ENCODE measurements around the gene RFC2.

Gene RFC2

DNA sequence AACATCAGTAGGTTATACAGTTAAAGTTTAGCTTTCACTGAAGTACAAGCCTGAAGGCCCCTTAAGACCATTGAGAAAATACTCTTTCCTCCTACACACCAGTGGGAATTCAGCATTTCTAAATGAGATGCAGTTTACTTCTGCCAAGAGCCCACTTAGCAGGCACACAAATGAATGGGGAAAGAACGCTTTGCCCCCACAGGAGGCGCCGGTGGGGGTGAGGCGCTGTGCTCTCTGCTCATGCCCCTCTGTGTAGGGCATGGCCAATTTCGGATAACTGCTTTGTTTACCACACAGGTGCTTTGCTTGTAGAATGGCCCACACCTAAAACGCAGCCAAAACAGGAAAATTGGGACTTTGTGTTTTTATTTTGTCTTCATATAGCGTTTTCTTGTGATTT is 60.3 kb downstream of the RFC2 start:
- Histone ChIP-seq H3K4me3 (no peak overlapping the region), H3K27ac (no peak overlapping the region)
- no peak for DNase-seq (ENCODE audit: low spot score)
- TF ChIP-seq CTCF (IDR thresholded peaks at IDR 0.05): no peak

GRCh38 chr7:74193054-74193453 is 61.1 kb downstream of the RFC2 start:
- no peak for TF ChIP-seq CTCF (IDR thresholded peaks at IDR 0.05)
- no peak for DNase-seq (ENCODE audit: low spot score)
- Histone ChIP-seq H3K27ac (no peak overlapping the region), H3K4me3 (no peak overlapping the region)

DNA sequence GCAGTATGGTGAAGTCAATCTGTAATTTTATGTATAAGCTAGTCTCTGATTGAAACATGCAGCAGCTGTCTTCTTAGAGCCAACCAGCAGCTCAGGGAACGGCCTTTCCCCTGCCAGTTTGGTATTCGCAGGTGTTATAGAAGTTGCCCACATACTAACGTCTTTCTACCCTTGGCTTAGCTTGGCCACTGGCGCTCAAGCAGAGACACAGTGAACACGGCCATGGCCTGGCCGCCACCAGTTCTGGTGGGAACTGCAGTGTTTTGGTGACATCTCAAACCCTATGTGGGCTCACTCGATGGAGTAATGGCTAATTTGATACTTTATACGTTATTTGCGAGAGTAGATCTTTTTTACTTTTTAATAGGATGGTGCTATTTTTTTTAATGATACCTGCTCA is 63.0 kb downstream of the RFC2 start:
- Histone ChIP-seq H3K4me3 (no peak overlapping the region), H3K27ac (no peak overlapping the region)
- no peak for TF ChIP-seq CTCF (IDR thresholded peaks at IDR 0.05)
- DNase-seq (ENCODE audit: low spot score): no peak

GRCh38 chr7:74190259-74190658 is 63.9 kb downstream of the RFC2 start:
- no peak overlapping the region for H3K27ac ChIP-seq
- no peak for TF ChIP-seq CTCF (IDR thresholded peaks at IDR 0.05)
- no peak for DNase-seq (ENCODE audit: low spot score)
- no peak overlapping the region for H3K4me3 ChIP-seq

DNA sequence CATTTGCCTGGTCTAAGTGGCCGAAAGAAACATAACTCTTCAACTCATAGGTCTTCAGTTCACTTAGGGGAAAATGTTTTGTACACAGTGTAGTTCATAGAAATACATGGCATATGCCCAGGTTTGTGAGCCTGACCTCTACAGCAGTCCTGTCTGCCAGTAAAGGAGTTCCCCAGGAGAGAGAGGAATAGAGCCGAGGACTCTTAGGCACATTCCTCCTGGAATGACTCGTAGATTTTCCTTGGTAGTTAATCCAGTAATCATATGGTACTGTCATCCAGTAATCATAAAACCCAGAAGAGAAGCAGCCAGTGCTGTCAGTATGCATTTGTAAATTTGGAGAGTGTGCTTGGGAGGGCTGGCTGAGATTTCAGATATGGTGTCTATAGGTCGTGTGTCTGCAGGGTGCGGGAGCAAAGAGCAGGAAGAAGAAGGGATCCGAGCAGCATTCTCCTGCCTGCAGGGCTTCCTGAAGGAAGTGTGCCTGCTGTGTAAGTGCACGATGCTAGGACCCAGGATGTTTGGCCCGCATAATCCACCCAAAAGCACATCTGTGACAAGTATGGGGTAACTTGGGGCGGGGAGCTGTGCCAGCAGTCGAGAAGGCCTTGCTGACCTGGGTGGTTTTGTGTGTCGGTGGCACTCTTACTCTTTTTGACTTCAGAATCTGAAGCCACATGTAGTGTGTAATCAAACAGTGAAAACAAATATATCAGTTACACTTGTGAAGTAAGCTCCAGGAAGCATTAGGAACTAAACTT is 66.1 kb downstream of the RFC2 start:
- DNase-seq (ENCODE audit: low spot score): no peak
- TF ChIP-seq CTCF (IDR thresholded peaks at IDR 0.05): no peak
- Histone ChIP-seq H3K27ac (peak overlapping the region in 1 of 2 donors; percentile 16), H3K4me3 (peak overlapping the region; percentile 18)

DNA sequence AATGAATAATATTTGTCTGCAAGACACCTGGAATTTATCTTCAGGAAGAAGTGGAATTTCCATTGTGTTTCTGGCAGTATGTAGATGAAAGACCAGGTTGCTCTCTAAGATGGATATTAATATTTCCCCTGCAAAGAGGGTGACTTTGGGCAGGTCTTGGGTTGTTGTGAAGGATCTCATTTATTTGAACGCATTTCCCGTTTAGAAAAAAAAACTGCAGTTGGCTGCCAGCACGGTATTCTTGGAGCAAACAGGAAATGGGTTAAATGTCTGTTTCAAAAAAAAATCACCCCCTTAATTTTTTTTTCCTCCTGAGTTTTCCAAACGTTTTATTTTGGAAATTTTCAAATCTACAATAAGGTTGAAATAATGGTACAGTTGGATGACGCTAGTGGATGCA is 68.6 kb downstream of the RFC2 start:
- Histone ChIP-seq H3K4me3 (no peak overlapping the region), H3K27ac (peak overlapping the region in 1 of 2 donors; percentile 37)
- no peak for TF ChIP-seq CTCF (IDR thresholded peaks at IDR 0.05)
- DNase-seq (ENCODE audit: low spot score): no peak

DNA sequence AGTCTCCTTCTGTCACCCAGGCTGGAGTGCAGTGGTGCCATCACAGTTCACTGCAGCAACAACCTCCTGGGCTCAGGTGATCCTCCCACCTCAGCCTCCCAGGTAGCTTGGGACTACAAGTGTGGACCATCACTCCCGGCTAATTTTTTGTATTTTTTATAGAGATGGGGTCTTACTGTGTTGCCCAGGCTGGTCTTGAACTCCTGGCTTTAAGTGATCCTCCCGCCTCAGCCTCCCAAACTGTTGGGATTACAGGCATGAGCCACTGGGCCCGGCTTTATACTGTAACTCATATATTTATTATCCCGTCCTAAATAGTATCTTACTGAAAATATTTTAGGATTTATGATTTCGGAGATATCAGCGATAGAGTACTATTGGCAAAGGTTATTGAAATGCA is 69.2 kb downstream of the RFC2 start:
- Histone ChIP-seq H3K4me3 (no peak overlapping the region), H3K27ac (no peak overlapping the region)
- TF ChIP-seq CTCF (IDR thresholded peaks at IDR 0.05): no peak
- DNase-seq (ENCODE audit: low spot score): no peak

All from coronary artery (tissue), 2 donors.